Right lobe of liver (tissue), 6 donors: ENCODE results near the gene SRSF3. TPM values are rescaled to one million over a fixed set of nuclear protein-coding genes. Genes with fewer than 3 reads are reported as not detected.

ENCODE experiments used
- ATAC-seq, 4 donors: fragments of 200-7000 bp; cut with Tn5 transposase; one replicate each; pipeline ENCODE4 v1.9.1; 2020; ENCODE audit warnings: mild to moderate bottlenecking in 4 of 4, moderate library complexity in 4 of 4
- DNase-seq, 3 donors: peaks; one replicate each; pipeline ENCODE4 v3.0.0-alpha.2; 2020
- H3K27ac ChIP-seq, 3 donors: fragments of 200-600 bp; one replicate each; pipeline ENCODE4 v1.8.0; 2022
- H3K27me3 ChIP-seq, 2 donors: fragments of 200-600 bp; one replicate each; pipeline ENCODE4 v1.8.0; 2022
- H3K36me3 ChIP-seq, 4 donors: fragments of 200-600 bp; sonication (generic) in 1 of 4; one replicate each; pipeline versions ENCODE4 v1.5.1 to v1.8.0; 2017 to 2022; ENCODE audit warnings: control low read depth in 1 of 4
- H3K4me1 ChIP-seq, 4 donors: fragments of 200-600 bp; sonication (generic) in 1 of 4; one replicate each; pipeline versions ENCODE4 v1.5.1 to v1.8.0; 2017 to 2022; ENCODE audit warnings: control low read depth in 1 of 4
- H3K4me3 ChIP-seq, 3 donors: fragments of 200-600 bp; one replicate each; pipeline ENCODE4 v1.8.0; 2022
- H3K9me3 ChIP-seq, 4 donors: fragments of 200-600 bp; sonication (generic) in 1 of 4; one replicate each; pipeline versions ENCODE4 v1.5.1 to v1.8.0; 2017 to 2022; ENCODE audit warnings: control low read depth in 1 of 4
- POLR2A ChIP-seq: fragments of 450-650 bp; IDR thresholded peaks from one replicate; pipeline ENCODE4 v1.6.1; 2017; ENCODE audit warnings: antibody characterized with exemption, mild to moderate bottlenecking
- WGBS: methylation state at CpG from one replicate; pipeline ENCODE4 v1.1.6; 2018; ENCODE audit warnings: low coverage, low lambda C conversion rate; ENCODE audit not compliant: insufficient coverage; ENCODE audit errors: missing lambda C conversion rate; 5-methylcytosine and 5-hydroxymethylcytosine counted together
- intact Hi-C, 2 donors: fragments of 100-400 bp; cut with DNase I; formaldehyde crosslinking; loops; one replicate each; pipeline versions ENCODE4 v1.11.2 to v1.14.1; 2022
- total RNA-seq, 6 experiments: library from RNA; depleted of rRNA in 2 of 6; stranded (reverse); fragments of >200 nt in 2 of 6; fragmentation: NEBNext Ultra II Directional in 3 of 6; extraction: Animal tissue kit (Norgen Biotek cat#: 25700) in 3 of 6; gene quantifications; one replicate each; pipeline versions ENCODE4 v1.1.0 to v1.2.4, GENCODE V29; 2016 to 2023
- TF ChIP-seq, protein P1 (sequence below), 4 donors: fragments of 200-600 bp in 3 of 4; fragments of 450-650 bp in 1 of 4; IDR thresholded peaks; one replicate each; pipeline versions ENCODE4 v1.5.1 to v1.8.0; 2016 to 2022; ENCODE audit warnings: antibody characterized with exemption in 4 of 4, mild to moderate bottlenecking in 2 of 4
- donor health status: DM: no; HTN: yes; CAD: no.
- donor health status: DM: no; HTN: no; CAD: no.
- donor health status: DM: no; HTN: no; CAD: no.
- donor health status: DM: no; HTN: yes; CAD: no.
- donor health status: DM: no; HTN: yes; CAD: no.

The SRSF3 gene
- total RNA-seq, 6 experiments from 2014 or later: 36.8 to 103 (median 71.4) TPM

DNA sequence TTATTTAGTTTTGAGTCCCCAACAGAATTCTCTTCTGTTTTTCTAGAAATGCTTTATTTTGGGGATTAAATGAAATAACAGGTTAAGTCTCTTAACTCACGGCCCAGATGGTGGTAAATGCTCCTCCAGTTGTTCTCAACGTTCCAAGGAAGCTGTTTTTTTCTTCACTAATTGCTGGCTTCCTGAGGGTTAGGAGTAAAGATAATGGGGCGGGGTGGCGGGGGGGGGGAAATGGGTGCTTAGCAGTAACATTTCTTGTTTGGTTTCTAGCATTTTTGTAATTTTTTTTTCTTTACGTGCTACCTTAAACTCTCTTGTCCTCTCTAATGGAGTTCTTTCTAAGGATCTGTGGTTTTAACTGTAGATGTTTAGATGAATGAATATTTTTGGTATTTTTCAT, 2.2 kb downstream of the SRSF3 start:
- Histone ChIP-seq H3K9me3 (no peaks in the 10 kb centered on the region), H3K4me1 (peaks cover 0 to 51% (median 15%) of the 10 kb centered on the region in 4 donors), H3K4me3 (peak overlapping the region; percentile 67 to 84 (median 80)), H3K27me3 (no peaks in the 10 kb centered on the region), H3K36me3 (peaks cover 6 to 48% (median 35%) of the 10 kb centered on the region in 4 donors), H3K27ac (peak overlapping the region; percentile 86 to 98 (median 97))
- DNase-seq: peak in 1 of 3 donors; percentile 14
- no peak for ATAC-seq
- WGBS: 3% methylated on average over 5 of the region's 5 CpGs
- intact Hi-C loops: no loop called here
- TF ChIP-seq, protein P1, sequence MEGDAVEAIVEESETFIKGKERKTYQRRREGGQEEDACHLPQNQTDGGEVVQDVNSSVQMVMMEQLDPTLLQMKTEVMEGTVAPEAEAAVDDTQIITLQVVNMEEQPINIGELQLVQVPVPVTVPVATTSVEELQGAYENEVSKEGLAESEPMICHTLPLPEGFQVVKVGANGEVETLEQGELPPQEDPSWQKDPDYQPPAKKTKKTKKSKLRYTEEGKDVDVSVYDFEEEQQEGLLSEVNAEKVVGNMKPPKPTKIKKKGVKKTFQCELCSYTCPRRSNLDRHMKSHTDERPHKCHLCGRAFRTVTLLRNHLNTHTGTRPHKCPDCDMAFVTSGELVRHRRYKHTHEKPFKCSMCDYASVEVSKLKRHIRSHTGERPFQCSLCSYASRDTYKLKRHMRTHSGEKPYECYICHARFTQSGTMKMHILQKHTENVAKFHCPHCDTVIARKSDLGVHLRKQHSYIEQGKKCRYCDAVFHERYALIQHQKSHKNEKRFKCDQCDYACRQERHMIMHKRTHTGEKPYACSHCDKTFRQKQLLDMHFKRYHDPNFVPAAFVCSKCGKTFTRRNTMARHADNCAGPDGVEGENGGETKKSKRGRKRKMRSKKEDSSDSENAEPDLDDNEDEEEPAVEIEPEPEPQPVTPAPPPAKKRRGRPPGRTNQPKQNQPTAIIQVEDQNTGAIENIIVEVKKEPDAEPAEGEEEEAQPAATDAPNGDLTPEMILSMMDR (IDR thresholded peaks at IDR 0.05): no peak
- no peak for TF ChIP-seq POLR2A

DNA sequence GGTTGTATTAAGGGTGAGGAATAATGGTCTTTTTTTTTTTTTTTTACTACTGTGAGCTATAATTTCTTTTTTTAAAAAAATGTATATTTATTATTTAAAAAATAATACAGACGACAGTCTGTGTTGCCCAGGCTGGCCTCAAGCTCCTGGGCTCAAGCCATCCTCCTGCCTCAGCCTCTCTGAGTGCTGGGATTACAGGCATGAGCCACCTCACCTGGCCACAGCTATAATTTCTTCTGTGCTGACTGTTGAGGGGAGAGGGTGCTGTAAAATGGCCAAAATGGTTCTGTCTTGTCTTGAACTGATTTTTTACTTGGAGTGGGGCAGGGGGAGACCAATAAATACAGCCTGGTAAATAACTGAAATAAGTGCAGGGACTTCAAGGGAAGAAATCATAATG, 3.6 kb downstream of the SRSF3 start:
- Histone ChIP-seq H3K4me1 (peaks cover 0 to 64% (median 19%) of the 10 kb centered on the region in 4 donors), H3K36me3 (peaks cover 10 to 62% (median 42%) of the 10 kb centered on the region in 4 donors), H3K27ac (no peak overlapping the region), H3K27me3 (no peaks in the 10 kb centered on the region), H3K9me3 (no peaks in the 10 kb centered on the region), H3K4me3 (peak overlapping the region in 2 of 3 donors; percentile 67 to 84)
- intact Hi-C loops: no loop called here
- peak in 1 of 3 donors; percentile 18 for DNase-seq
- 24% methylated on average over 1 of the region's 1 CpG for WGBS
- TF ChIP-seq, protein P1 (IDR thresholded peaks at IDR 0.05): no peak
- TF ChIP-seq POLR2A: no peak
- ATAC-seq: no peak

DNA sequence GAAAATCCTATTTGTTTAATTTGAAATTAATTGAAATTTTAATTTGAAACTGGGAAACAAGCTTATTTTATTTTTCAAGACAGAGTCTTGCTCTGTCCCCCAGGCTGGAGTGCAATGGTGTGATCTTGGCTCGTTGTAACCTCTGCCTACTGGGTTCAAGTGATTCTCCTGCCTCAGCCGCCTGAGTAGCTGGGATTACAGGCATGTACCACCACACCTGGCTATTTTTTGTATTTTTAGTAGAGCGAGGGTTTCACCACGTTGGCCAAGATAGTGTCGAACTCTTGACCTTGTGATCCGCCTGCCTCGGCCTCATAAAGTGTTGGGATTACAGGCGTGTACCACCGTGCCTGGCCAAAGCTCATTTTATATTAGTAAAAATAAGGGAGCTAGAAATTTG, 4.2 kb downstream of the SRSF3 start:
- 20% methylated on average over 9 of the region's 9 CpGs for WGBS
- Histone ChIP-seq H3K27me3 (no peaks in the 10 kb centered on the region), H3K36me3 (peaks cover 10 to 68% (median 47%) of the 10 kb centered on the region in 4 donors), H3K9me3 (no peaks in the 10 kb centered on the region), H3K27ac (no peak overlapping the region), H3K4me3 (peak overlapping the region in 2 of 3 donors; percentile 2), H3K4me1 (peaks cover 0 to 69% (median 22%) of the 10 kb centered on the region in 4 donors)
- intact Hi-C loops: no loop called here
- ATAC-seq (no peak), DNase-seq (peak in 1 of 3 donors; percentile 25)
- TF ChIP-seq POLR2A: no peak
- TF ChIP-seq, protein P1 (IDR thresholded peaks at IDR 0.05): no peak

DNA sequence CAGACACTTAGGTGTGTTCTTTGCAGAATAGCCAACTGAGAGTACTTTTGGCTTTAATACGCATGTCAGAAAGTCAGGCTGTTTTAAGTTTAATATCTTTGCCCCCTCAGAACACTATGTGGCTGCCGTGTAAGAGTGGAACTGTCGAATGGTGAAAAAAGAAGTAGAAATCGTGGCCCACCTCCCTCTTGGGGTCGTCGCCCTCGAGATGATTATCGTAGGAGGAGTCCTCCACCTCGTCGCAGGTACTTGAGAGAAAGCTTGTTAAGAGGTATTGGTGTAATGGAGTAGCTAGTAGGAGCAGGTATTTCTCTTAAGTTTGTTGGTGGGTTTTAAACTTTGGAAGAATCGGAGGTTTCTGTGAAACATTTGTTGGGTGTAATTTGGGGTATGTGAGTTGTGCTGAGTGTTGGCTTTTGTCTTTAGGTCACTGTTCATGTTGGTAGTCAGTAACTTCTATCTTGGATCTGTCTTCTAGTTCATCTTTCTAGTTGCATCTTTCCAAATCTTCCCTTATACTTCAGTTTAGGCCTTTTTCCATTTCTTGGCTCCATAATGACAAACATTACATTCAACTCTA, 4.7 kb downstream of the SRSF3 start:
- ATAC-seq: no peak

More for the DNA sequence above, 4.7 kb downstream of the SRSF3 start:
- no peak overlapping the region for H3K27ac ChIP-seq
- peak overlapping the region in 2 of 3 donors; percentile 2 for H3K4me3 ChIP-seq
- H3K4me1 ChIP-seq: peaks cover 0 to 74% (median 25%) of the 10 kb centered on the region in 4 donors
- H3K36me3 ChIP-seq: peaks cover 10 to 73% (median 49%) of the 10 kb centered on the region in 4 donors
- no peak for TF ChIP-seq POLR2A
- TF ChIP-seq, protein P1 (IDR thresholded peaks at IDR 0.05): no peak
- H3K27me3 ChIP-seq: no peaks in the 10 kb centered on the region
- DNase-seq: peak in 1 of 3 donors; percentile 10
- H3K9me3 ChIP-seq: no peaks in the 10 kb centered on the region
- intact Hi-C loops: no loop called here
- WGBS: 72% methylated on average over 10 of the region's 11 CpGs
